GM19238 (cell line): ENCODE results near the gene SYNE1.

ENCODE experiments used
- DNase-seq: peaks from one replicate; pipeline ENCODE4 v3.0.0; 2011; ENCODE audit warnings: low spot score; ENCODE audit not compliant: insufficient read length

The SYNE1 gene

DNA sequence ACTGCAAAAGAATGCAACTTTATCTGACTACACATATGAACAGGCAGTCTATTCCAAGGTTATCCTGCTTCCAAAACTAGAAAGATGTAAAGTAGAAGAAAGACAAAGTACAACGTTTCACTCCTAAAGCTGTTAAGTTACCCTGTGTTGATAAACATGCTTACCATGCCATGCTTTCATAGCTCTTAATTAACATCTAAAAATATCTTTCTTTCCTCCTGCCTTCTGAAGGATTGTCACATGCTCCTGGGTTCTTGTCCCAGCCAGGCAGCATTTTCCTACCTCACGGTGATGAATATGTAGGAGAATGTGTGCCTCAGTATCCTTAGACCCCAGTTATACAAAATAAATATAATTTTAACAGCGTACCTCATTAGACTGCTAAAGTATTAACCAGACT is 344.6 kb downstream of the SYNE1 start:
- DNase-seq, result no peak

DNA sequence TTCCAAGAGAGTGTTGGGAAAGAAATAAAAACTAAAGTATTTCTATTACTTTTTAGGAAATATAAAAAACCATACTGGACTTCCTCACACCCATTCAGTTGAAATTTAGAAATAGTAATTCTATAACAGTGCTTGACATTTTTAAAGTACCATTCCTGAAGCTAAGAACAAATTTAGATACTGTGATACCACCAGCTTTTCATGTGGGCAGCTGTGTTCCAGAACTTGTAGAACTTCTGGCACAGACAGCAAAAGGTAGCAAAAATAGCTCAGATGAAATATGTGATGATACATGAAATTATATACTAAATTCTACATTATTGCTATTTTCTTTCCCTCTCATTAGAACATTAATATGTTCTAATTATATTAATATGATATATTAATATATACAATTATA is 346.5 kb downstream of the SYNE1 start:
- no peak for DNase-seq

DNA sequence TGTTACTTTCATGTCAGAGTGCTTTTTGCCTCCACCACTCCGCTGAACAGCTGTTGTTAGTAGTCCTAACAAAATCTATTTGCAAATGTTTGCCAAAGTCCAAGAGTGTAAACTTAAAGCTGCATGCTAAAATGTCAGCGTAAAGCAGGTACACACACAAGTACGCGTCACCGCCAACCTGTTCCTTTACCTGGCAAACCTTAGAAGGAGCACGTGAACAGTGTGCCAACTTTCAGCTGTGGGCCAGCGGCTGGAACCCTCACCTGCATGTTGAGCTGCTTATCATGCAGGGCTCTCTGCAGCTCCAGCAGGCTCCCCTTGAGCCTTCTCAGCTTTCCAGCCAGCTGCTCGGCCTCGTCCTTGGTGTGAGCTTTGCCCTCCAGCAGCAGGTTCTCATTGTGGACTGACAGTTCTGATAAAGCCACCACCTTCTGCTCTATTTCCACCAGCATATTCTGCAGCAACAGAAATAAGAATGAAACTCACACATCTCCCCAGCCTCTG is 359.3 kb downstream of the SYNE1 start:
- no peak for DNase-seq

DNA sequence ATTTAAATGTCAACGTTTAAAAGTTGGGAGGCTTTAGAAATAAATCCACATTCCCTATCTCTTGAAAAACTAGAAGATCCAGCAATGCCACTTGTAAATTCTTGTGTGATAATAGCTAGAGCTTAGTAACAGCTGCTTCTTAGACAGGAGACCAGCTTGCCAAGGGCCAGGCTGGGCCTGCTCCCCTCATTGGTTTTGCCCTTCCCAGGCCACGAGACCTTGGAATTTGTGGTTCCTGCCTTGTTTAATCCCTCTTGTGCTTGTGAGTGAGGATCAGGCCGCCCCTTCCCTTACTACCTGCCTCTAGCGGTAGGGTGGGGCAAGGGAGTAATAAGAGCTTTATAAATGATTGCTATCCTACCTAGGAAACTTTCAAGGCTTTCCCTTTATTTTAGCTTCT is 363.5 kb downstream of the SYNE1 start:
- DNase-seq, result no peak

DNA sequence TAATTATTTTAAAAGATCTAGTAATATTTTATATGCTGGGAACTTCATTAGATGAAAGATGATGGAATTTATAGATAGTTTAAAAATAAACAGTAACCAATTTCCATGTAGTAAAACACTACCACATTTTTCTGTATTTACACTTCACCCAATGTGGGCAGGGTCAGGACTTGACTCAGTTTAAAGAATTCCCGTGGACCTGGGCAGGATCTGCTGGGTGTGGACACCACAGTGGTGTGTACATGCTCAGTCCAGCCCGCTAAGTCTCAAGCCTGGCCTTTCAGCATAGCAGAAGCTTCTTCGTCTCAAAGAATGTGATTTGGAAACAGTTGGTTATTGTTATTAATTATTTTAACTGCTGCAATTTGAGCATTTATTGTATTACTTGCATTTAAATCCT is 364.2 kb downstream of the SYNE1 start:
- DNase-seq, result no peak

DNA sequence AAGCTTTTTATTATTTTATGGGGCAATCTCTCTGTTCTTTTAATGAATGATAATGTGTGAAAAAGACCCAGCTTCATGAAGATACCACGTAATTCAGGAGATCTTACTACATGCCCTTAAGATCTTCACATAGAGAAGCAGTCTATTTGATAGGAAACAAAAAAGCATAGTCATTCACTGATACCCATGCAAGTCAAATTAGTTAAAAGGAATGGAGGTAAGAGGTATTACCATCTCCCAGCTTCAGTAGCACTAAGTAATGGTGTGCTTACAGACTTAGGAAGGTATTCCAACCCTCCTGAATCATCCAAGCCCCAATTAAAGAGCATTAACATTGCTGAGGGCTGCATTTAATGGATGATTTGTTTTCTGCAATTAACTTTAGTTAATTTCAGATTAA is 364.7 kb downstream of the SYNE1 start:
- DNase-seq, result no peak

DNA sequence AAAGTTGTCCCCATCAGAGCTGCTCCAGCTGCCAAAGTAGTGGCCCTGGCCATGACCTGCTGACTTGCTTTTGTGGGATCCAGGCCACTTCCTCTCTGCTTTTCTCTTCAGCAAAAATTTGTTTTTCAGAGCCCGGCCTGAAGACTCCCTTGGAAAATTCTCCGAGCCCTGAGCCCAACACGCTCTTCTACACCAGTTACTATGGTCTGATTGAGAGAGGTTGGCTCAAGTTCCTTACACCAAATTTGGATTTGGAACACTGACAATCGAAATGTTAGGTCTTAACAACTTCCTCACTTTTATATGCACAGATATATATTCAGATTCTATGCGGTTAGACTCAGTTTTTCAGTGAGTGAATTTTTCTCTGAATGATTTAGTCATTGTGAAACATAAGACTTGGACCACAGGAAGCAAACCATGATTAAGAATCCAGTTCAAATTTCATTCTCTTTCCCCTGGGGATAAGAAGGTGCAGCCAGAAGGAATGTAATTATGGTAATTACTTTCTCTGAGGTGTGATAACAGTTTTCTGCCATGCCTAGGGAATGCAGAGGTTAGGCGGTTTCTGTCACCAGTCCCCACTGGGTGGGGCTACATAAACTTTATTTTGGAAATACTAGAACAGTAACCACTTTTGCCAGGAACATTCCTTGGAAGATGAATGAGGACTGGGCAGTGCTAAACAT is 365.2 kb downstream of the SYNE1 start:
- no peak for DNase-seq

DNA sequence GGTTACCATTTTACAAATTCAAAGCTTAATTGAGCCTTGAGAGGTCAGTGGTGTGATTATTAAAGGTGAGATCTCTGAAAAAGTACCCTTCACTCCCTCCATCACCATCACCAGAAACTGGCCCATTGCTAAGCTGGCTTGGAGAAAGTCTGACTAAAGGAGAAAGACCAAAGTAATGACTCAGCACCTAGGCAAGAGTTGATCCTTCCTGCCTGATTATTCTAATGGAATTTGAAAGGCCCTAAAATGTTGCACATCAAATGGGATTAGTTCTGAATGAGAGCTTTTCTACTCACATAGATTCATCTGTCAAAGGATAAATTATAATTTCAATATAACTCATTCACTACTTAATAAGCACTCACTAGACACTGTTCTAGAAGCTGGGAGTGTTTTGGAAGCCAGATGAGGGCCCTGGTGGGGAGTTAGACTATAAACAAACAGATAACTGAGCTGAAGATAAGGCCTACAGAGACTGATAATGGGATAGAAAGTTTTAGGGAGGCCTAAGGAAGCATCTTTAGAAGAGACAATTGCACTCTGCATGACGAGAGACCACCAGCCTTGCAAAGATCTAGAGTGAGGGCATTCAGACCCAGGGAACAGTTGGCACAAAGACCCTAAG is 366.7 kb downstream of the SYNE1 start:
- no peak for DNase-seq

DNA sequence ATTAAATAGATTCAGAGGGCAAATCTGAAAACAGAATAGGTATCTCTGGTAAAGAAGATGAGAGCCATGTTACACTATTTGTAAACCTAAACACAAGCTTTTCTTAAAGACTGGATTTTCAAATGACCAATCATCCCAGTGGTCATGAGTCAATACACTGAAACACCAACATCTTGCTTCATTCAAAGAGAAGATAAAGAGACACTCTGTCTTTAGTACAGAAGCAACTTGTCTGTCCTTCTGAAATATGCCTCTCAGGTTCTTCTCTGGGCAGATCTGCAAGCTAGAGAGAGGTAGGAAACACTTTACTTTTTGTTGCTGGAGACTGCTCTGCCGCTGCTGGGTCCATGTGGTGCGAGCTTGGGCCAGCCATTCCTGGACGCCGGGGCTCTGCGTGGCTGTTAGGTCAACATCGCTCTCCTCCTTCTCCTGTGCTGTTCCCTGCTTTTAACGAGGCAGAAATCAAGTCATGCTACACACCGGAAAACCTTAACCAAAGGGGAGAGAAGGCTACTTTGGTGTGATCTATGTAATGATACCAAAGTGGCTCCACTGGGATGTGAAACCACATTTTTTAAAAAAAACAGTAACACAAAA is 368.2 kb downstream of the SYNE1 start:
- DNase-seq, result no peak

DNA sequence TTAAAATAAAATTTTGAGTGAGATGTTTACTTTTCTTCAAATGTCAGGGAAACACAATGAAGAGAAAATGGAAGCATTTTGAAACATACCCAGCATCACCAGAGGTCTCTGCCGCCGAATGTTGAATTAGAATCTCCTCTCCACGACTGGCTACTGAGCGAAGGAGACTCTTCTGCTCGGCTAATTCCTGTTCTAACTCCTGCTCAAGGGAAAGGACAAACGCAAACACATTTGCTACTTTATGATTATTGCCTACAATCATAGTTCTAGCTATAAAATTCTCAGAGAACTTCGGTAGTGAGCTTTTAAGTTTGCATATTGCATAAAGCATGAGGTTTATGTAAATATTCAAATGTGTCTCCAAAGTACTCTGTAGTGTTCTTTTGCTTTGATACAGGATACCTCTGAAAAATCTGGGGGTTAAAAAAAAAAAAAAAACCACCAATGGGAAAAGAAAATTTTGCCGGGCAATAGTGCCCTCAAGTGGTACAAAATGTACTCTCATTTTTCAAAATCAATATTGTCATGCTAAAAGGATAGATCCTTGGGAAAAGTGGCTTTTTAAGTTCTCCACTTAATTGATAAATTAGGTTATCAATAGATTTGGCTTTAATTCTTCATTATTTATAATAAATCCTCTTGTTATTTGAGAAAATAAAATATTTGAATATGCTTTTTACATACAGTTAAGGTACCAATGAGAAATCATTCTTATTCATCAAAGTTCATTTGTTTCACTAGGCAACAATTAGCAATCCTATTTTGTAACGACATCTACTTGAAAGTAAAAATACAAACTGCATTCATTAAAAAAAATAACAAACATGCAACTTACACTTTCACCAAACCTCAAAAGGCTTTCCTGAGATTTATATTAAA is 369.0 kb downstream of the SYNE1 start:
- no peak for DNase-seq

DNA sequence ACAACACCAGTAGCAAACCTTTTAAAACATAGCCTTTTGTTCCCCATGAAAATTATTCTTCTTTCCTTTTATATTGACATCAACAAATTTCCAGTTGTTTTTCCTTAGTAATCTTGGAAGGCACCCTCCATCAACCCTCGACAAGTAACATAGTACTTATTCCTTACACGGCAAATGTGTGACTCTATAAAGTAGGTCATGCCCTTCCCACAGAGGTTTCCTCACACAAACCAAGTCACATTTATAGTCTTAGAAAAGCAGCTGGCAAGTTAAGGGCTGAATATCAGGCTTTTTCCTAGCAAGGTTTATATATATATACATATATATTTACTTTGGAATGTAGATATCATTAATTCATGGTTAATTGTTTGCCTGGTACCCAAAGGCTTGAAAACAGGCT is 371.5 kb downstream of the SYNE1 start:
- DNase-seq, result no peak

DNA sequence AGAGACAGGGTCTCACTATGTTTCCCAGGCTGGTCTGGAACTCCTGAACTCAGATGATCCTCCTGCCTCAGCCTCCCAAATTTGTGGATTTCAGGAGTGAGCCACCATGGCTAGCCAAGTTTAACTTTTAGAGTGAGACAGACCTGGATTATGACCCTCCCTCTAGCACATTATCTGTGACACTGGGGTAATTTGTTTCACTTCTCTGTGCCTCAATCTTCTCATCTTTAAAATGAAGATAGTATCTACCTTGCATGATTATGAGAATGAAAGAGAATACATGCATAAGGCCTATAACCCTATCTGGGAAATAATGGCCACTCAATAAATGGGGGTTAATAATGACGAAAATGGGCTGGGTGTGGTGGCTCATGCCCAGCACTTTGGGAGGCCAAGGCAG is 373.6 kb downstream of the SYNE1 start:
- DNase-seq, result no peak

DNA sequence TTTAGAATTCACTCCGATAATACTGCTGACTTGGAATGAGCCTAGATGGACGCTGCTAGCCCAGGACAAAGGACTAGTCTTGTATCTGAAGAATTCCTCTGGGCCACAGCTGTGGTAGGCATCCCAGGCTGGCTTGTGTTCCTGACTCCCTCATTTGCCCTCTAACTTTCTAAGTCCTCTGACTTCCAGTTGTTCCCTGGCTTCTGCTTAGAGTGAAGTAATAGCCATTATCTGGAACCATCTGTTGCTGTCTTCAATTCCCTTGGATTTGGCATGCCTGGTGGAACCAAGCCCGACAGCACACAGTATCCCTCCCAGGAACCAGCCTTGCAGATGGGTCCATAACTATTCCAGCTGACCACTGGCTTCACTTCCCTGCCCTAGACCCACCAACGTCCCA is 376.0 kb downstream of the SYNE1 start:
- no peak for DNase-seq

DNA sequence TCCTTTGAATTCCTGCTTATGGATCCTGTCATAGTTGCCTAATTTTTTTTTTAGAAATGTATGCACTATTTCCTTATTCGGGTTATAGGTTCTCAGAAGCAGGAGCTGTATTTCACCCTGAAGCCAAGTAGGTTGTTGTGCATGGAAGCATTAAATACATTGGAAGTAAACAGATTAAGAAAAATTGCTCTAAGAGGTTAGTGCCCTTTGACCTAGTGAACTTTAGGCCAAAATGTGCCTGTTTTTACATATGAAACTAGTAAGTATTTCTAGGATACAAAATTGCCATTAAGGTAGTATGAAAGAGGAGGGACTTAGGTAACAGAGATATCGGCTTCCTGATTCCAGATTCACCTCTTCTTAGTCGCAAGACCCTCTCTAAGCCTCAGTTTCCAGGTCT is 377.9 kb downstream of the SYNE1 start:
- no peak for DNase-seq

DNA sequence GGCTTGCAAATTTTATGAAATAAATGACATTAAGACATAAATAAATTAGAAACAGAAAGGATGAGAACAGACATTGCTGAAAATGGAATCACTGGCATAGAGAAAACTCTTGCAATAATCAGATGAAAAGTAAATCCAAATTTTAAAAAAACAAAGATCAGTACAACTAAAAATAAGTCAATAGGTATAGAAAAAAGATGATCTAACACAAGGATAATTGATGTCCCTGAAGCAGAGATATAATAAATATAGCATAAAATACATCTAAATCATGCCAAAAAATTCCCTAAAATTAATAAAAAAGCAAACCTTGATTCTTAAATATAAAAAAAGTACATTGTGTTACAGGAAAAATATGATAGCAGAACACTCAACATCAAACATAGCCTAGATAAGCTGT is 379.6 kb downstream of the SYNE1 start:
- no peak for DNase-seq

DNA sequence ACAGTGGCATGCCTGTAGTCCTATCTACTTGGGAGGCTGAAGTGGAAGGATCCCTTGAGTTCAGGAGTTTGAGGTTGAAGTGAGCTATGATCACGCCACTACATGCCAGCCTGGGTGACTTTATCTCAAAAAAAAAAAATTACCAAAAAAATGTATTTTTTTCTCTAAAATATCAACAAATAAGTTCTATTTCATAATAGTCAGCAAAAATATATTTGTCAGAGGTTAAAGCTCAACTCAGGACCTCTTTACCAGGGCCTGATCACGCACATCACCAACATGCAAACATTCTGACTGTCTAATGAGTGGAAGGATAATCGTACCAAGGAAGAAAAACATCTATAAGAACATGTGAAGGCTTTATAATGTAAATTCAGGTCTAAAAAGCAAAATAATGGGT is 387.0 kb downstream of the SYNE1 start:
- DNase-seq, result no peak

DNA sequence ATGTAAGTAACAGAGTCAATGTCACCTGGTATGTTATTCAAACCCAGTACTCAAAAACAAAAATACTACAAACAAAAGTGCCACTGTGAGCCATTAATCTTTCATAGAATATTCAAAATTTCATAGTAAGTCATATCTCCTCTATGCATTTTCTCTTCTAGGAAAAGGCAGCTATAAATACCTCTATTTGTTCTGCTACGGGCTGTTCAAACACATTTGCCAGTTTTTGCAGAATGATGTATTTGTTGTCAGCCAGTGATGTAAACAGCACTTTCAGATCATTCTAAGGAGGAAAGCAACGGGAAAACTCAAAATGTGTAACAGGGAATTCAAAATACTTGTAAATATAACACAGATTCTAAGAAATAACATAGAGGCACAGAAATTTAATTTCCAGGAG is 388.2 kb downstream of the SYNE1 start:
- no peak for DNase-seq

DNA sequence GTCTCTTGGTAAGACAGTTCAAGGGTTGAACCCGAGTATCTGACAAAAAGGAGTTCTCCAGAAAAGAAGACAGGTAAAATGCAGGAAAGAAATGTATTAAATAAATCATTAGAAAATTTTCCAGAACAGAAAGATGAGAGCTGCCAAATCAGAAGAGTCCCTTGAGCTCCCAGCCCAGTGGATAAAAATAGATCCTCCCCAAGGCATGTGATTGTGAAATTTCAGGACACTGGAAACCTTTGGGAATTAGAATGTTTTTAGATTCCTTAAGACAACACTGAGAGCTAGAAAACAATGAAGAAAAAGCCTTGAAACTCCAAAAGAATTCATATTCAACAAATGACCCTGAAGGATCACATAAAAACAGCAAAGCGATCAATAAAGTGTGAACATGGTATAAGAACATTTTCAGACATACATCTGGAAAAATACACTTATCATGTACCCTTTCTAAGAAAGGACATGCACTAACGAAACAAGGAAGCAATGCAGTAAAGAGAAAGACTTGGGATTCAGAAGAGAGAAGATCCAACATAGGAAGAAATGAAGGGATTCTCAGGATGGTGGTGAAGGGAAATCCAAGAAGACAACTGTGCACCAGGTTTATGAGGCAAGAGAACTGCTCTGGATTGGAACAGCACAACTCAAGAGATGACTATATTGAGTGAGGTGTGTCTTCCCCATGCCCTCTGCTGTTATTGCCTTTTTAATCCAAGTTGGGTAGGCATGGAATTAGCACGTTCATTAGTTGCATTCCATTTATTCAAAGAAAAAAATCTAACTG is 390.4 kb downstream of the SYNE1 start:
- no peak for DNase-seq

DNA sequence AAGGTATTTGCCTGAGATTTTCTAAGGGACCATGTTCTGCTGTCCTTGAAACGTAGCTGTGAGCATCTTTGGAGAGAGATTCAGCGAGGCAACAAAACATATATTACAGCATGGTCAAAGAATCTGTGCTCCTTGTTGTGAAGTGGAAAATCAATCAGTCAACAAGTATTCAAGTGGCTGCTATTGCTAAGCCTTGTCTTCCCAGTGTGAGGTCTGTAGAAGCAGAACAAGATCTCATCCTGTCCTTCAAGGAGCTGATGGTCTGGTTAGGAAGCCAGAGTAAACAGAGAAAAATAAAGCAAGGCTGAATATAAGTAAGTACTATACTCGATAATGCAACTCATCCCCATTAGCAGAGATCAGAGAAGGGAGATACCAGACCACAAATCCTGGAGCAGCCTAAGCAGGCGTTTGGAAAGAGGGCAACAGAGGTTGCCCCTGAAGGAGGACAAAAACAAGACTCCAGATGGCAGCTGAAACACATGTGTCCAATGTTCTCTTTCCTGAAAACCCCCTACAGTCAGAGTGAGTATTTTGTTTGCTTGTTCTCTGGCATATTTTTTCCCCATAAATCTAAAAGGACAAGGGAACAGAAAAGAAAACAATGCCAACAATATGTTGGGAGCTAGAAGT is 392.0 kb downstream of the SYNE1 start:
- DNase-seq, result no peak

DNA sequence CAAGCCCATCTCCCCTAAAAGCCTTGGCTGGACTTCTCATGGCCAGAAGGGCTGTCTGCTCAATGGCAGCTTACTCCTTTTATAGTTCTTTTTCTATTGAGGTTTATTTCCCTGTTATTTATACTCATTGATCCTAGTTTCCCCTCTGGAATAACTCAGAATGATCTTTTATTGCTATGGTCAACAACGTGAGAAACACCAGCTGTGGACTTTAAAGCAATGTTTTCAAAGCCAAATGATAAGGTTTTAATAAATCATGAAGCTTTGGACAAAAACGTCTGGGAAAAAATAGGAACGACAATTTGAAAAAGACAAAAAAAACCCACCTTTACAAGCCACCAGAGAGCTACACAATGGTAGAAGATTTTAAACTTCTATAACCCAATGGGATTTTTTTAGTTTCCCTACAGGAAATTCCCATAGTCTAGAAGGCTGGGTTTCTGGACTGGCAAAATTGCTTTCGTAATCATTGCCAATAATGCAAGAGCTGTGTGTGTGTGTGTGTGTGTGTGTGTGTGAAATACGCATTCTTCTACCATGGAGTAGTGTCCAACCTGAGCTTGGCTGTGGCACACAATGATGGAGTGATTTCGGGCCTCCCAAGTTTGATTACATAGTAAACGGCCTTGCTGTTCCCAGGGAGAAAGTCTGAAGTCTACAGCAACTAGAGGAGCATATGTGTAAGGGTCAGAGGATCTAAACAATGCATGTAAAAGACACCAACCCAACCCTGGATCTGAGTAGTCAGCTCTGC is 396.0 kb downstream of the SYNE1 start:
- DNase-seq, result no peak
